ENCODE measurements around the gene ODAM. TPM values are rescaled to one million over a fixed set of nuclear protein-coding genes. Genes with fewer than 3 reads are reported as not detected.
"Not testable (repeated sequence)": the region's sequence is repeated elsewhere in the genome, so short reads cannot be mapped to it uniquely, and the experiment has no call there.

ODAM gene
- total RNA-seq, 8 experiments from 2014 or later, result 0.40 TPM; not detected in 7

- no peak overlapping the region for H3K27ac ChIP-seq
- no peak overlapping the region for H3K4me3 ChIP-seq
- in situ Hi-C loops (cut with MboI; ENCODE audit: low pct_unique_long_range_greater_than_20kb in 2 of 9, low sequenced_read_pairs in 9 of 9, unreplicated experiment in 9 of 9), result no loop called here
- ATAC-seq (replicated peaks in 6 of 8), result no peak
- no peaks in the 10 kb centered on the region for H3K4me1 ChIP-seq (replicated peaks in 1 of 2)
- 0 to 83% (median 49%) methylated on average over 1 to 3 of the region's 3 CpGs for WGBS, 10 experiments
These were observed 43.8 kb downstream of the ODAM start for GRCh38 chr4:70239131-70239883.

GRCh38 chr4:70239884-70240591 lies 44.5 kb downstream of the ODAM start:
- Histone ChIP-seq H3K4me3 (no peak overlapping the region), H3K27ac (no peak overlapping the region), H3K4me1 (replicated peaks in 1 of 2) (no peaks in the 10 kb centered on the region)
- 10 to 78% (median 58%) methylated on average over 1 to 5 of the region's 5 CpGs; no CpG with 5 or more reads in 4 of the 10 experiments for WGBS, 10 experiments
- peak in 1 of 8 experiments; percentile 20 for ATAC-seq (replicated peaks in 6 of 8)
- in situ Hi-C loops (cut with MboI; ENCODE audit: low pct_unique_long_range_greater_than_20kb in 2 of 9, low sequenced_read_pairs in 9 of 9, unreplicated experiment in 9 of 9), result no loop called here

GRCh38 chr4:70242297-70242696 lies 46.8 kb downstream of the ODAM start, which contains the start of gene CSN3:
Gene CSN3 (plus strand): TSS chr4:70242597. CDS start chr4:70244820, 2,223 bp downstream.
- H3K27ac ChIP-seq; ATAC-seq (replicated peaks in 6 of 8); H3K4me3 ChIP-seq; in situ Hi-C loops (cut with MboI; ENCODE audit: low pct_unique_long_range_greater_than_20kb in 2 of 9, low sequenced_read_pairs in 9 of 9, unreplicated experiment in 9 of 9); H3K4me1 ChIP-seq (replicated peaks in 1 of 2): not testable (repeated sequence)
- WGBS, 10 experiments, result 0 to 100% (median 96%) methylated on average over 1 to 2 of the region's 3 CpGs; no CpG with 5 or more reads in 6 of the 10 experiments

GRCh38 chr4:70243091-70243490 lies 47.6 kb downstream of the ODAM start:
- WGBS, 10 experiments, result 26 to 94% (median 75%) methylated on average over 2 to 4 of the region's 4 CpGs
- no peaks in the 10 kb centered on the region for H3K4me1 ChIP-seq (replicated peaks in 1 of 2)
- H3K27ac ChIP-seq, result no peak overlapping the region
- ATAC-seq (replicated peaks in 6 of 8), result no peak
- H3K4me3 ChIP-seq, result no peak overlapping the region
- in situ Hi-C loops (cut with MboI; ENCODE audit: low pct_unique_long_range_greater_than_20kb in 2 of 9, low sequenced_read_pairs in 9 of 9, unreplicated experiment in 9 of 9), result no loop called here

GRCh38 chr4:70251250-70251944 lies 55.9 kb downstream of the ODAM start:
- no peak for ATAC-seq (replicated peaks in 6 of 8)
- 0 to 73% (median 7%) methylated on average over 1 to 3 of the region's 3 CpGs; no CpG with 5 or more reads in 1 of the 10 experiments for WGBS, 10 experiments
- in situ Hi-C loops (cut with MboI; ENCODE audit: low pct_unique_long_range_greater_than_20kb in 2 of 9, low sequenced_read_pairs in 9 of 9, unreplicated experiment in 9 of 9), result no loop called here
- Histone ChIP-seq H3K4me1 (replicated peaks in 1 of 2) (no peaks in the 10 kb centered on the region), H3K4me3 (no peak overlapping the region), H3K27ac (no peak overlapping the region)

GRCh38 chr4:70251945-70252277 lies 56.4 kb downstream of the ODAM start:
- in situ Hi-C loops (cut with MboI; ENCODE audit: low pct_unique_long_range_greater_than_20kb in 2 of 9, low sequenced_read_pairs in 9 of 9, unreplicated experiment in 9 of 9), result no loop called here
- ATAC-seq (replicated peaks in 6 of 8), result no peak
- no peak overlapping the region for H3K27ac ChIP-seq
- 100% methylated on average over 1 of the region's 1 CpG; no CpG with 5 or more reads in 9 of the 10 experiments for WGBS, 10 experiments
- no peak overlapping the region for H3K4me3 ChIP-seq
- H3K4me1 ChIP-seq (replicated peaks in 1 of 2), result no peaks in the 10 kb centered on the region

Other genes with a start within 250 kb of the ODAM start
- gene CSN2, start 230.0 kb upstream of the ODAM start, total RNA-seq, result under 1 TPM in 4 of 8 experiments, not detected in 4; 0.17 to 0.42 (median 0.23) TPM
- not detected for gene STATH, start 199.8 kb upstream of the ODAM start, total RNA-seq
- not detected for gene HTN3, start 167.3 kb upstream of the ODAM start, total RNA-seq
- gene HTN1, start 145.3 kb upstream of the ODAM start, total RNA-seq, result under 1 TPM in 2 of 8 experiments, not detected in 6; 0.28 to 0.33 TPM
- 1 to 10 TPM in 1 of 8 experiments, under 1 TPM in 7; 0.04 to 1.7 (median 0.28) TPM for gene PRR27, start 41.5 kb upstream of the ODAM start, total RNA-seq
- gene FDCSP, start 30.4 kb downstream of the ODAM start, total RNA-seq, result 100 to 1,000 TPM in 1 of 8 experiments, 10 to 100 TPM in 2, not detected in 5; 12.8 to 113 (median 93.4) TPM
- 1 to 10 TPM in 1 of 8 experiments, under 1 TPM in 1, not detected in 6; 0.52 to 1.2 TPM for gene CSN3, start 46.9 kb downstream of the ODAM start, total RNA-seq
- gene CABS1, start 139.3 kb downstream of the ODAM start, total RNA-seq, result 1 to 10 TPM in 1 of 8 experiments, under 1 TPM in 2, not detected in 5; 0.13 to 1.3 (median 0.43) TPM
- 1 to 10 TPM in 1 of 8 experiments, under 1 TPM in 2, not detected in 5; 0.80 to 1.2 (median 0.97) TPM for gene SMR3A, start 165.0 kb downstream of the ODAM start, total RNA-seq
- gene SMR3B, start 187.4 kb downstream of the ODAM start, total RNA-seq, result 1 to 10 TPM in 1 of 8 experiments, under 1 TPM in 3, not detected in 4; 0.32 to 1.8 (median 0.63) TPM
- gene OPRPN, start 202.2 kb downstream of the ODAM start, total RNA-seq, result 1 to 10 TPM in 1 of 8 experiments, under 1 TPM in 3, not detected in 4; 0.41 to 2.5 (median 0.51) TPM

Data from motor neuron (in vitro differentiated cells).